Loucy (cell line): ENCODE measurements around the gene LMF1.

Experiments used
- H2AFZ ChIP-seq: fragments of 200-600 bp; sonication (generic); 2 replicates; pipeline ENCODE4 v1.6.0; 2016; ENCODE audit warnings: antibody characterized with exemption, mild to moderate bottlenecking, low read length, moderate library complexity
- H3F3A ChIP-seq: fragments of 200-600 bp; 2 replicates; pipeline ENCODE4 v1.6.0; 2016; ENCODE audit warnings: antibody characterized with exemption, low read depth, mild to moderate bottlenecking
- H3K27me3 ChIP-seq: fragments of 200-600 bp; sonication (generic); 2 replicates; pipeline ENCODE4 v1.6.1; 2014; ENCODE audit warnings: low read length, mild to moderate bottlenecking; ENCODE audit not compliant: insufficient read depth, poor library complexity, severe bottlenecking
- H3K36me3 ChIP-seq: fragments of 200-600 bp; sonication (generic); 2 replicates; pipeline ENCODE4 v1.6.1; 2016; ENCODE audit warnings: low read length; ENCODE audit not compliant: insufficient read depth
- H3K4me1 ChIP-seq: fragments of 200-600 bp; sonication (generic); 2 replicates; pipeline ENCODE4 v1.5.1; 2014; ENCODE audit warnings: low read length, mild to moderate bottlenecking; ENCODE audit not compliant: insufficient read depth, poor library complexity, severe bottlenecking
- H3K4me2 ChIP-seq: fragments of 200-600 bp; sonication (generic); 2 replicates; pipeline ENCODE4 v1.6.0; 2014; ENCODE audit warnings: antibody characterized with exemption, low read length, low read depth, mild to moderate bottlenecking; ENCODE audit not compliant: poor library complexity, severe bottlenecking
- H3K4me3 ChIP-seq: fragments of 200-600 bp; sonication (generic); 2 replicates; pipeline ENCODE4 v1.5.1; 2014; ENCODE audit warnings: low read length, mild to moderate bottlenecking, mixed read lengths; ENCODE audit not compliant: poor library complexity, severe bottlenecking
- H3K79me2 ChIP-seq: fragments of 200-600 bp; sonication (generic); 2 replicates; pipeline ENCODE4 v1.6.1; 2014; ENCODE audit warnings: low read length; ENCODE audit not compliant: insufficient read depth
- H3K9ac ChIP-seq: fragments of 200-600 bp; sonication (generic); 2 replicates; pipeline ENCODE4 v1.6.0; 2014; ENCODE audit warnings: mild to moderate bottlenecking, low read depth, low read length, moderate library complexity; ENCODE audit not compliant: poor library complexity, severe bottlenecking
- H3K9me2 ChIP-seq: fragments of 200-600 bp; sonication (generic); replicated peaks from 2 replicates; pipeline ENCODE4 v1.6.1; 2016; ENCODE audit warnings: low read depth, low read length, mixed read lengths
- H3K9me3 ChIP-seq: fragments of 200-600 bp; sonication (generic); 2 replicates; pipeline ENCODE4 v1.6.1; 2014; ENCODE audit warnings: mild to moderate bottlenecking, antibody characterized with exemption, low read length, low read depth; ENCODE audit not compliant: insufficient read depth
- H4K20me1 ChIP-seq: fragments of 200-600 bp; sonication (generic); 2 replicates; pipeline ENCODE4 v1.6.0; 2014; ENCODE audit warnings: antibody characterized with exemption, low read length, mild to moderate bottlenecking; ENCODE audit not compliant: insufficient read depth, poor library complexity, severe bottlenecking
- CTCF ChIP-seq: fragments of 200-600 bp; sonication (generic); conservative IDR thresholded peaks from 2 replicates; pipeline ENCODE4 v1.5.1; 2014; ENCODE audit warnings: mild to moderate bottlenecking, antibody characterized with exemption, low read length
- EZH2phosphoT487 ChIP-seq: fragments of 200-600 bp; IDR thresholded peaks from 2 replicates; pipeline ENCODE4 v1.6.1; 2018; ENCODE audit warnings: antibody characterized with exemption, mild to moderate bottlenecking, moderate library complexity, borderline replicate concordance

Gene LMF1

GRCh38 chr16:868846-869822 is 101.7 kb downstream of the LMF1 start:
- no peak for TF ChIP-seq CTCF
- no peak overlapping the region for H3K4me2 ChIP-seq
- H3K4me3 ChIP-seq, result no peak overlapping the region
- H3F3A ChIP-seq, result no peaks in the 10 kb centered on the region
- no peaks in the 10 kb centered on the region for H3K4me1 ChIP-seq
- H3K36me3 ChIP-seq, result no peaks in the 10 kb centered on the region
- no peak overlapping the region for H3K9ac ChIP-seq
- H3K9me3 ChIP-seq, result no peaks in the 10 kb centered on the region; the same call in 1 of the 2 replicates
- H2AFZ ChIP-seq, result no peak overlapping the region
- H4K20me1 ChIP-seq, result no peaks in the 10 kb centered on the region
- H3K9me2 ChIP-seq, result no peaks in the 10 kb centered on the region
- H3K27me3 ChIP-seq, result no peaks in the 10 kb centered on the region
- no peaks in the 10 kb centered on the region for H3K79me2 ChIP-seq

GRCh38 chr16:868386-868755 is 102.4 kb downstream of the LMF1 start:
- no peak overlapping the region for H2AFZ ChIP-seq
- H3F3A ChIP-seq, result no peaks in the 10 kb centered on the region
- H3K27me3 ChIP-seq, result no peaks in the 10 kb centered on the region
- H3K9me3 ChIP-seq, result no peaks in the 10 kb centered on the region; the same call in 1 of the 2 replicates
- no peak overlapping the region for H3K4me3 ChIP-seq
- H3K9me2 ChIP-seq, result no peaks in the 10 kb centered on the region
- no peak overlapping the region for H3K4me2 ChIP-seq
- H3K4me1 ChIP-seq, result no peaks in the 10 kb centered on the region
- no peaks in the 10 kb centered on the region for H4K20me1 ChIP-seq
- no peaks in the 10 kb centered on the region for H3K79me2 ChIP-seq
- no peaks in the 10 kb centered on the region for H3K36me3 ChIP-seq
- TF ChIP-seq CTCF, result no peak
- TF ChIP-seq EZH2phosphoT487, result no peak
- H3K9ac ChIP-seq, result no peak overlapping the region

- Histone ChIP-seq H3K27me3 (no peaks in the 10 kb centered on the region), H4K20me1 (no peaks in the 10 kb centered on the region), H3K79me2 (no peaks in the 10 kb centered on the region), H3K4me2 (no peak overlapping the region), H2AFZ (no peak overlapping the region), H3K9me3 (no peaks in the 10 kb centered on the region; the same call in 1 of the 2 replicates), H3K9ac (no peak overlapping the region), H3K9me2 (no peaks in the 10 kb centered on the region), H3K36me3 (no peaks in the 10 kb centered on the region), H3K4me1 (no peaks in the 10 kb centered on the region), H3F3A (no peaks in the 10 kb centered on the region), H3K4me3 (no peak overlapping the region)
- no peak for TF ChIP-seq EZH2phosphoT487
- no peak for TF ChIP-seq CTCF
Measured at GRCh38 chr16:867421-868385, 103.1 kb downstream of the LMF1 start.
